Peyer's patch (tissue), 4 donors: Measurements from ENCODE around the gene KRTAP9-1.

Source experiments
- POLR2A ChIP-seq, 2 donors: fragments of 450-650 bp; IDR thresholded peaks; one replicate each; pipeline ENCODE4 v1.5.1; 2017; ENCODE audit warnings: antibody characterized with exemption in 2 of 2, mild to moderate bottlenecking in 2 of 2, moderate library complexity in 2 of 2
- TF ChIP-seq, protein P1 (sequence below), 6 experiments: fragments of 450-650 bp in 4 of 6; fragments of 200-600 bp in 2 of 6; sonication (generic) in 1 of 6; IDR thresholded peaks; one replicate each; pipeline ENCODE4 v1.5.1; 2017 to 2019; ENCODE audit warnings: antibody characterized with exemption in 6 of 6, mild to moderate bottlenecking in 3 of 6, moderate library complexity in 1 of 6

DNA sequence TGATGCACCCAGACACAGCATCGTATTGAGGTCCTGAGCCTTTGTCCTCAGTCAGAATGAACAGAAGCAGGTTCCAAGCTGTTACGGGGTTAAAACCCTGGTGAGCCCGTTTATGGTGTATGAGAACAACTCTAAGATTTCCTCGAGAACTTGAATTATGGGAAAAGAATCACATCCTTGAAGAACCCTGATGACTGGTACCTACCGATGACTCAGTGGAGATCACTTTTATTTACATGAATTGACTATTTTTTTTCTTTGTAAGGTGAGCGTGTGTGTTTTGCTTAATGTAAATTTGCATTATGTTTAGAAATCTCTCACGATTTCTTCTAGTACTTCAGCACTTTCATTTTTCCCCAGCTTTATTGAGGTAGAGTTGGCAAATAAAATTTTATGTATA, 25.9 kb upstream of the KRTAP9-1 start:
- TF ChIP-seq, protein P1, sequence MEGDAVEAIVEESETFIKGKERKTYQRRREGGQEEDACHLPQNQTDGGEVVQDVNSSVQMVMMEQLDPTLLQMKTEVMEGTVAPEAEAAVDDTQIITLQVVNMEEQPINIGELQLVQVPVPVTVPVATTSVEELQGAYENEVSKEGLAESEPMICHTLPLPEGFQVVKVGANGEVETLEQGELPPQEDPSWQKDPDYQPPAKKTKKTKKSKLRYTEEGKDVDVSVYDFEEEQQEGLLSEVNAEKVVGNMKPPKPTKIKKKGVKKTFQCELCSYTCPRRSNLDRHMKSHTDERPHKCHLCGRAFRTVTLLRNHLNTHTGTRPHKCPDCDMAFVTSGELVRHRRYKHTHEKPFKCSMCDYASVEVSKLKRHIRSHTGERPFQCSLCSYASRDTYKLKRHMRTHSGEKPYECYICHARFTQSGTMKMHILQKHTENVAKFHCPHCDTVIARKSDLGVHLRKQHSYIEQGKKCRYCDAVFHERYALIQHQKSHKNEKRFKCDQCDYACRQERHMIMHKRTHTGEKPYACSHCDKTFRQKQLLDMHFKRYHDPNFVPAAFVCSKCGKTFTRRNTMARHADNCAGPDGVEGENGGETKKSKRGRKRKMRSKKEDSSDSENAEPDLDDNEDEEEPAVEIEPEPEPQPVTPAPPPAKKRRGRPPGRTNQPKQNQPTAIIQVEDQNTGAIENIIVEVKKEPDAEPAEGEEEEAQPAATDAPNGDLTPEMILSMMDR (IDR thresholded peaks at IDR 0.05) = no peak
- TF ChIP-seq POLR2A (IDR thresholded peaks at IDR 0.05) = no peak
